Measurements from ENCODE around the gene ZFP1. TPM values are rescaled to one million over a fixed set of nuclear protein-coding genes. Genes with fewer than 3 reads are reported as not detected.

ZFP1 gene
- total RNA-seq, 2 experiments from 2014 or later: 23.9 to 25.0 TPM

DNA sequence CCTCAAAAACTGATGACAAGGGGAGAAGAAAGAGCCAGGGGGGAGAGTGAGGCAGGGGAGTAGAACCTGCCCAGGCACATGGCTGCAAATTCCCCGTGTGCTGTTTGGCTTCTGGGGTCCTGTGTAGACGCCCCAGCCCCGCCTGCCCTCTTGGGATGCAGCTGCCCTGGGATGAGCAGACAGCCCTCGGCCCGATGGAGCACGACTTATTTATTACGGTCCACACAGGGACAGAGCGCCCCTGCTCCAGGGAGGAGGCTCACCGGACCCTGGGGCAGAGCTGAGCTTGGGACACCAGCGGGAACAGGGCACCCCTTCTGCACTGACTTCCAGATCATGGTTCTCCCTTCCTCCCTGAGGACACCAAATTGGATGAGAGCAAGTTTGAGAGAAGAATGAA is 40.8 kb upstream of the ZFP1 start:
- intact Hi-C loops (cut with micrococcal nuclease; ENCODE audit: unreplicated experiment): no loop called here
- Histone ChIP-seq H3K4me1 (ENCODE audit: insufficient read depth, low read length, poor library complexity, severe bottlenecking) (peaks cover 72% of the 10 kb centered on the region), H2AFZ (ENCODE audit: low read length) (no peak overlapping the region), H3K27ac (ENCODE audit: low read depth, low read length, poor library complexity, severe bottlenecking) (no peak overlapping the region), H3K36me3 (ENCODE audit: insufficient read depth, low read length) (no peaks in the 10 kb centered on the region), H3K9me2 (ENCODE audit: insufficient read depth, low read length) (no peaks in the 10 kb centered on the region), H3K4me2 (ENCODE audit: low read length) (no peak overlapping the region), H3K4me3 (ENCODE audit: low read depth, low read length, poor library complexity, severe bottlenecking) (no peak overlapping the region), H3K9me3 (ENCODE audit: low read length) (no peaks in the 10 kb centered on the region), H3K79me2 (ENCODE audit: insufficient read depth, low read depth, low read length) (no peaks in the 10 kb centered on the region), H4K20me1 (ENCODE audit: insufficient read depth, low read length) (no peaks in the 10 kb centered on the region)
- TF ChIP-seq, protein P1, sequence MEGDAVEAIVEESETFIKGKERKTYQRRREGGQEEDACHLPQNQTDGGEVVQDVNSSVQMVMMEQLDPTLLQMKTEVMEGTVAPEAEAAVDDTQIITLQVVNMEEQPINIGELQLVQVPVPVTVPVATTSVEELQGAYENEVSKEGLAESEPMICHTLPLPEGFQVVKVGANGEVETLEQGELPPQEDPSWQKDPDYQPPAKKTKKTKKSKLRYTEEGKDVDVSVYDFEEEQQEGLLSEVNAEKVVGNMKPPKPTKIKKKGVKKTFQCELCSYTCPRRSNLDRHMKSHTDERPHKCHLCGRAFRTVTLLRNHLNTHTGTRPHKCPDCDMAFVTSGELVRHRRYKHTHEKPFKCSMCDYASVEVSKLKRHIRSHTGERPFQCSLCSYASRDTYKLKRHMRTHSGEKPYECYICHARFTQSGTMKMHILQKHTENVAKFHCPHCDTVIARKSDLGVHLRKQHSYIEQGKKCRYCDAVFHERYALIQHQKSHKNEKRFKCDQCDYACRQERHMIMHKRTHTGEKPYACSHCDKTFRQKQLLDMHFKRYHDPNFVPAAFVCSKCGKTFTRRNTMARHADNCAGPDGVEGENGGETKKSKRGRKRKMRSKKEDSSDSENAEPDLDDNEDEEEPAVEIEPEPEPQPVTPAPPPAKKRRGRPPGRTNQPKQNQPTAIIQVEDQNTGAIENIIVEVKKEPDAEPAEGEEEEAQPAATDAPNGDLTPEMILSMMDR (conservative IDR thresholded peaks at IDR 0.05; ENCODE audit: low read length): no peak
- TF ChIP-seq EZH2phosphoT487 (IDR thresholded peaks at IDR 0.05; ENCODE audit: borderline replicate concordance, low read depth, low read length): no peak
- POLR2A ChIA-PET: interaction anchor here (0.7 to 0.8 kb wide), 2 partner anchors 8 to 243 kb away, joined by 3 to 4 read pairs; no protein-coding TSS in a partner anchor
- BruUV-seq (replicated peaks): no TSS peak
- DNase-seq (ENCODE audit: low spot score): no peak
- CTCF ChIA-PET (ENCODE audit: unreplicated experiment): interaction anchor here (0.6 kb wide), 1 partner anchor 122 kb away, joined by 7 read pairs; no protein-coding TSS in a partner anchor

DNA sequence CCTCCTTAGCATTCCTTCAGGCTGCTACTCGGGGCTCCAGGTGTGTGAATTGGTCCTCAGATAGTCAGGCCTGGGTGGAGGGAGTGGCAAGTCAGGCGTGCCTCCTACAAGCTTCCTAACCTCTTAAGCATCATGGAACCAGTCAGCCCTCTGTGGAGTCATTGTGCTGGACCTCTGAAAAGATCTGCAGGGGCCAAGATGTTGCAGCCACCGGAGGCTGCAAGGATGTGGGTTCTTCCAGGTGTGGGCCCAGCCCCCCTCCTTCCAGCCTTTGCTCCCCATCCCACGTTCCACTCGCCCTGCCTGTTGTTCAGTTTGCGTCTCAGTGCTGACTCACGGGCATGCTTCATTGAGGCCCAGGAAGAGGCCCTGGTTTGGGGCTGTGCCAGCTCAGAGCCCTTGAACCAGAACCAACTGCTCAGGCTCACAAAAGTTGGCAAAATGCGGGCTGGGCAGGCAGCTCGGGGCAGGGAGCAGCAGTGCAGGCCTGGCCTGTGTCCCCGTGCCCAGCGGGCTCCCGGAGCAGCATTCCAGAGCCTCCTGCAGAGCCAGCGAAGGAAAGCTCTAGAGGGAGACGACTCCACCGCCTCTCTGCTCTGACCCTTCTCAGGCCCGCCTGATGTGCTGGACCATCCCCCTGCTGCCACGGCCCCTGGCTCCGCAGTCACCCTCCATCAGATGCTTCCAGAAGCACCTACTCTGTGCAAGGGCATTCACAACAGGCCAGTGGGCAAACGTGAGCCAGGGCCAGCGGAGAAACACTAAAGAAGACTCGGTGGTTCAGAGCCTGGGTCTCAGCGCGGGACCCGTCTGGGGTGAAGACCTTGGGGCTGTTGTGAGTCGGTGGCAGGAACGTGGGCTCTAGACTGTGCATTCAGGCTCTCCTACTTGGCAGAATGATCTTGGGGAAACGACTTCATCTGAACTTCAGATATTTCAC is 39.3 kb upstream of the ZFP1 start:
- no TSS peak for BruUV-seq (replicated peaks)
- H3K79me2 ChIP-seq (ENCODE audit: insufficient read depth, low read depth, low read length): no peaks in the 10 kb centered on the region
- DNase-seq (ENCODE audit: low spot score): peak; percentile 68
- no peak for TF ChIP-seq EZH2phosphoT487 (IDR thresholded peaks at IDR 0.05; ENCODE audit: borderline replicate concordance, low read depth, low read length)
- H2AFZ ChIP-seq (ENCODE audit: low read length): peak overlapping the region; percentile 82; the same call in 1 of the 2 replicates
- H3K4me1 ChIP-seq (ENCODE audit: insufficient read depth, low read length, poor library complexity, severe bottlenecking): peaks cover 72% of the 10 kb centered on the region
- H3K9me3 ChIP-seq (ENCODE audit: low read length): no peaks in the 10 kb centered on the region
- H3K27ac ChIP-seq (ENCODE audit: low read depth, low read length, poor library complexity, severe bottlenecking): peak overlapping the region; percentile 64
- intact Hi-C loops (cut with micrococcal nuclease; ENCODE audit: unreplicated experiment): no loop called here
- POLR2A ChIA-PET: interaction anchor here (0.6 to 2.4 kb wide), 12 partner anchors 11 to 156 kb away, joined by 3 to 11 read pairs (median 4); partner anchors contain the start of genes WDR59 and ZNRF1
- no peaks in the 10 kb centered on the region for H3K9me2 ChIP-seq (ENCODE audit: insufficient read depth, low read length)
- no peaks in the 10 kb centered on the region for H4K20me1 ChIP-seq (ENCODE audit: insufficient read depth, low read length)
- H3K4me3 ChIP-seq (ENCODE audit: low read depth, low read length, poor library complexity, severe bottlenecking): peak overlapping the region; percentile 53
- H3K4me2 ChIP-seq (ENCODE audit: low read length): peak overlapping the region; percentile 70
- H3K36me3 ChIP-seq (ENCODE audit: insufficient read depth, low read length): no peaks in the 10 kb centered on the region
- CTCF ChIA-PET (ENCODE audit: unreplicated experiment): interaction anchor here (1.7 to 4.0 kb wide), 2 partner anchors 34 to 111 kb away, joined by 5 to 30 read pairs; partner anchors contain the start of gene ZNRF1

DNA sequence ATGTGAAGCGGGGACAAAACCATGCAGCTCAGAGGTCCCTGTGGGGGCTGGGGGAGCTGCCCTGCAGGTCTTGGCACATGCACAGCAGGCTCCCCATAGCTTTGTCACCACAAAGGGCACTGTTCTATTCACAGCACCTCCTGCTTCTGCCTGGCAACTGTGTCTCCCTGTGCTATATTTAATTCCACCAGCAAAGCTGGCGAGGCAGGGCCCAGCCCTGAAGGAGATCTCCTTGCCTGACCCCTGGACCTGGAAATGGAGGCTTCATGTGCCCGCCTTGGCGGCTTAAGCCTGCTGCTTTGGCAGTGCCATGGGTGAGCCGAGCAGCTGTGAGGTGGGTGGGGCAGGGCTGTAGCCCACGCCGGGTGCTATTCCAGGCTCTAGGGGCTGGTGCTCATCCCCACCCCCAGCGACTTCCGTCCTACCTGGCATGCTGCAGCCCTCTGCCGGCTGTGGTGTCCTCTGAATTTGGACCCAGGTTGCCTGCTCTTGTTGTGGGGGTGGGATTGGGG is 38.5 kb upstream of the ZFP1 start:
- Histone ChIP-seq H2AFZ (ENCODE audit: low read length) (peak overlapping the region; percentile 82; the same call in 1 of the 2 replicates), H3K4me1 (ENCODE audit: insufficient read depth, low read length, poor library complexity, severe bottlenecking) (peaks cover 71% of the 10 kb centered on the region), H3K9me2 (ENCODE audit: insufficient read depth, low read length) (no peaks in the 10 kb centered on the region), H4K20me1 (ENCODE audit: insufficient read depth, low read length) (no peaks in the 10 kb centered on the region), H3K9me3 (ENCODE audit: low read length) (no peaks in the 10 kb centered on the region), H3K4me3 (ENCODE audit: low read depth, low read length, poor library complexity, severe bottlenecking) (peak overlapping the region; percentile 53), H3K79me2 (ENCODE audit: insufficient read depth, low read depth, low read length) (no peaks in the 10 kb centered on the region), H3K27ac (ENCODE audit: low read depth, low read length, poor library complexity, severe bottlenecking) (peak overlapping the region; percentile 64), H3K36me3 (ENCODE audit: insufficient read depth, low read length) (no peaks in the 10 kb centered on the region), H3K4me2 (ENCODE audit: low read length) (peak overlapping the region; percentile 70)
- CTCF ChIA-PET (ENCODE audit: unreplicated experiment): interaction anchor here (0.5 to 4.0 kb wide), 3 partner anchors 35 to 125 kb away, joined by 3 to 30 read pairs (median 5); partner anchors contain the start of genes WDR59 and ZNRF1
- no peak for TF ChIP-seq EZH2phosphoT487 (IDR thresholded peaks at IDR 0.05; ENCODE audit: borderline replicate concordance, low read depth, low read length)
- TF ChIP-seq, protein P1 (conservative IDR thresholded peaks at IDR 0.05; ENCODE audit: low read length): no peak
- BruUV-seq (replicated peaks): no TSS peak
- POLR2A ChIA-PET: interaction anchor here (0.6 to 2.4 kb wide), 9 partner anchors 11 to 157 kb away, joined by 3 to 11 read pairs (median 5); partner anchors contain the start of genes WDR59 and ZNRF1
- DNase-seq (ENCODE audit: low spot score): peak; percentile 63
- intact Hi-C loops (cut with micrococcal nuclease; ENCODE audit: unreplicated experiment): loop anchor here (2.0 kb wide), 1 partner anchor 401 kb away; no protein-coding TSS in a partner anchor
